ENCODE data around the gene FBXO2. TPM values are rescaled to one million over a fixed set of nuclear protein-coding genes. Genes with fewer than 3 reads are reported as not detected.
A peak's percentile ranks its signal among the peaks of the same experiment; 100 is the strongest.

FBXO2 gene
- total and polyA plus RNA-seq, 2 donors (not counting 1 experiment from before 2014, with no cell fraction given), result 0.87 to 2.6 TPM

- H3K4me2 ChIP-seq (ENCODE audit: extremely low read depth, insufficient read depth, low read length), result peak overlapping the region; percentile 81
- no peak overlapping the region for H3K27ac ChIP-seq (ENCODE audit: insufficient read depth, low read length)
- peak overlapping the region; percentile 44 for H3K9ac ChIP-seq (ENCODE audit: insufficient read depth, low read length)
- no peaks in the 10 kb centered on the region for H3K27me3 ChIP-seq (ENCODE audit: control insufficient read depth, insufficient read depth, low read length)
- peak overlapping the region; percentile 1 for H2AFZ ChIP-seq (ENCODE audit: low read length)
- no peaks in the 10 kb centered on the region for H3K79me2 ChIP-seq (ENCODE audit: control insufficient read depth, insufficient read depth, low read length)
- H3K4me3 ChIP-seq (replicated peaks in 1 of 4; ENCODE audit: control extremely low read depth in 1 of 4, insufficient read depth in 1 of 4, low read depth in 3 of 4, low read length in 4 of 4), result peak overlapping the region; percentile 24 to 57 (median 50)
- H4K20me1 ChIP-seq (ENCODE audit: control insufficient read depth, extremely low read depth, insufficient read depth, low read length), result no peaks in the 10 kb centered on the region
- no peaks in the 10 kb centered on the region for H3K4me1 ChIP-seq (ENCODE audit: control insufficient read depth, extremely low read depth, insufficient read depth, low read length)
- DNase-seq (ENCODE audit: low read depth in 2 of 2), result peak; percentile 18 to 23
- no peak for TF ChIP-seq CTCF (conservative IDR thresholded peaks at IDR 0.05 in 1 of 2, IDR thresholded peaks at IDR 0.05 in 1 of 2; ENCODE audit: low read depth in 1 of 2, low read length in 2 of 2)
- no peak for TF ChIP-seq EZH2 (IDR thresholded peaks at IDR 0.05; ENCODE audit: low read length, missing control alignments)
- H3K36me3 ChIP-seq (ENCODE audit: control insufficient read depth, insufficient read depth, low read length), result no peaks in the 10 kb centered on the region
- H3K9me3 ChIP-seq (ENCODE audit: control insufficient read depth, insufficient read depth, low read depth, low read length), result no peaks in the 10 kb centered on the region
Observed at GRCh38 chr1:11664336-11665065, 10.3 kb upstream of the FBXO2 start.

- Histone ChIP-seq H4K20me1 (ENCODE audit: control insufficient read depth, extremely low read depth, insufficient read depth, low read length) (no peaks in the 10 kb centered on the region), H3K36me3 (ENCODE audit: control insufficient read depth, insufficient read depth, low read length) (no peaks in the 10 kb centered on the region), H3K9ac (ENCODE audit: insufficient read depth, low read length) (no peak overlapping the region), H3K27me3 (ENCODE audit: control insufficient read depth, insufficient read depth, low read length) (no peaks in the 10 kb centered on the region), H3K4me3 (replicated peaks in 1 of 4; ENCODE audit: control extremely low read depth in 1 of 4, insufficient read depth in 1 of 4, low read depth in 3 of 4, low read length in 4 of 4) (no peak overlapping the region), H3K27ac (ENCODE audit: insufficient read depth, low read length) (no peak overlapping the region), H3K79me2 (ENCODE audit: control insufficient read depth, insufficient read depth, low read length) (no peaks in the 10 kb centered on the region), H2AFZ (ENCODE audit: low read length) (no peak overlapping the region), H3K4me1 (ENCODE audit: control insufficient read depth, extremely low read depth, insufficient read depth, low read length) (no peaks in the 10 kb centered on the region), H3K4me2 (ENCODE audit: extremely low read depth, insufficient read depth, low read length) (no peak overlapping the region), H3K9me3 (ENCODE audit: control insufficient read depth, insufficient read depth, low read depth, low read length) (no peaks in the 10 kb centered on the region)
- no peak for TF ChIP-seq EZH2 (IDR thresholded peaks at IDR 0.05; ENCODE audit: low read length, missing control alignments)
- TF ChIP-seq CTCF (conservative IDR thresholded peaks at IDR 0.05 in 1 of 2, IDR thresholded peaks at IDR 0.05 in 1 of 2; ENCODE audit: low read depth in 1 of 2, low read length in 2 of 2), result no peak
- no peak for DNase-seq (ENCODE audit: low read depth in 2 of 2)
Observed at GRCh38 chr1:11661103-11661502, 6.9 kb upstream of the FBXO2 start.

- no peak overlapping the region for H3K27ac ChIP-seq (ENCODE audit: insufficient read depth, low read length)
- H3K4me3 ChIP-seq (replicated peaks in 1 of 4; ENCODE audit: control extremely low read depth in 1 of 4, insufficient read depth in 1 of 4, low read depth in 3 of 4, low read length in 4 of 4), result no peak overlapping the region
- H2AFZ ChIP-seq (ENCODE audit: low read length), result no peak overlapping the region
- H3K9ac ChIP-seq (ENCODE audit: insufficient read depth, low read length), result no peak overlapping the region
- DNase-seq (ENCODE audit: low read depth in 2 of 2), result no peak
- H3K36me3 ChIP-seq (ENCODE audit: control insufficient read depth, insufficient read depth, low read length), result no peaks in the 10 kb centered on the region
- no peak for TF ChIP-seq CTCF (conservative IDR thresholded peaks at IDR 0.05 in 1 of 2, IDR thresholded peaks at IDR 0.05 in 1 of 2; ENCODE audit: low read depth in 1 of 2, low read length in 2 of 2)
- TF ChIP-seq EZH2 (IDR thresholded peaks at IDR 0.05; ENCODE audit: low read length, missing control alignments), result no peak
- H3K4me1 ChIP-seq (ENCODE audit: control insufficient read depth, extremely low read depth, insufficient read depth, low read length), result peaks cover 3% of the 10 kb centered on the region
- no peaks in the 10 kb centered on the region for H3K9me3 ChIP-seq (ENCODE audit: control insufficient read depth, insufficient read depth, low read depth, low read length)
- no peaks in the 10 kb centered on the region for H4K20me1 ChIP-seq (ENCODE audit: control insufficient read depth, extremely low read depth, insufficient read depth, low read length)
- H3K79me2 ChIP-seq (ENCODE audit: control insufficient read depth, insufficient read depth, low read length), result no peaks in the 10 kb centered on the region
- no peak overlapping the region for H3K4me2 ChIP-seq (ENCODE audit: extremely low read depth, insufficient read depth, low read length)
- no peaks in the 10 kb centered on the region for H3K27me3 ChIP-seq (ENCODE audit: control insufficient read depth, insufficient read depth, low read length)
Observed at GRCh38 chr1:11659748-11660147, 5.5 kb upstream of the FBXO2 start.

Measured in fibroblast of lung (primary cell).